Measurements from ENCODE around the gene SARNP. TPM values are rescaled to one million over a fixed set of nuclear protein-coding genes. Genes with fewer than 3 reads are reported as not detected.

SARNP gene
- polyA plus RNA-seq, 1 experiment, result 178 TPM

GRCh38 chr12:55845361-55845760, 27.8 kb upstream of the SARNP start:
- ChIA-PET POLR2A (no interaction called here), CTCF (interaction anchor here (0.5 to 0.8 kb wide), 3 partner anchors 82 to 87 kb away, joined by 3 to 5 read pairs (median 5); no protein-coding TSS in a partner anchor)
- no peak for TF ChIP-seq CTCF (IDR thresholded peaks at IDR 0.05; ENCODE audit: low read depth, low read length)
- no peak for DNase-seq (ENCODE audit: low read depth, low spot score)
- no peaks in the 10 kb centered on the region for H3K9me3 ChIP-seq (ENCODE audit: control insufficient read depth, insufficient read depth, low read length)
- H3K4me3 ChIP-seq (ENCODE audit: low read depth, low read length), result no peak overlapping the region
- H3K27me3 ChIP-seq (ENCODE audit: control insufficient read depth, insufficient read depth, low read length), result no peaks in the 10 kb centered on the region
- no peak overlapping the region for H3K27ac ChIP-seq (ENCODE audit: low read depth, low read length)

GRCh38 chr12:55844961-55845360, 27.4 kb upstream of the SARNP start:
- Histone ChIP-seq H3K27ac (ENCODE audit: low read depth, low read length) (no peak overlapping the region), H3K27me3 (ENCODE audit: control insufficient read depth, insufficient read depth, low read length) (no peaks in the 10 kb centered on the region), H3K4me3 (ENCODE audit: low read depth, low read length) (no peak overlapping the region), H3K9me3 (ENCODE audit: control insufficient read depth, insufficient read depth, low read length) (no peaks in the 10 kb centered on the region)
- ChIA-PET CTCF (interaction anchor here (0.6 to 0.8 kb wide), 2 partner anchors 82 to 281 kb away, joined by 4 to 5 read pairs; no protein-coding TSS in a partner anchor), POLR2A (no interaction called here)
- no peak for DNase-seq (ENCODE audit: low read depth, low spot score)
- TF ChIP-seq CTCF (IDR thresholded peaks at IDR 0.05; ENCODE audit: low read depth, low read length), result no peak

- no peak overlapping the region for H3K4me3 ChIP-seq (ENCODE audit: low read depth, low read length)
- CTCF ChIA-PET, result interaction anchor here (0.8 to 1.5 kb wide), 4 partner anchors 14 to 104 kb away, joined by 3 to 5 read pairs (median 4); partner anchors contain the start of gene DNAJC14
- H3K27ac ChIP-seq (ENCODE audit: low read depth, low read length), result peak overlapping the region; percentile 61
- no peak for TF ChIP-seq CTCF (IDR thresholded peaks at IDR 0.05; ENCODE audit: low read depth, low read length)
- no peak for DNase-seq (ENCODE audit: low read depth, low spot score)
- H3K9me3 ChIP-seq (ENCODE audit: control insufficient read depth, insufficient read depth, low read length), result no peaks in the 10 kb centered on the region
- POLR2A ChIA-PET, result no interaction called here
- H3K27me3 ChIP-seq (ENCODE audit: control insufficient read depth, insufficient read depth, low read length), result no peaks in the 10 kb centered on the region
These were observed 25.9 kb upstream of the SARNP start for GRCh38 chr12:55843431-55843830.

GRCh38 chr12:55842681-55843429, 25.3 kb upstream of the SARNP start, which contains the start of gene MMP19:
MMP19 (minus strand) TSS chr12:55842936; CDS start chr12:55842830, 106 bp downstream.
- DNase-seq (ENCODE audit: low read depth, low spot score), result peak; percentile 62
- Histone ChIP-seq H3K9me3 (ENCODE audit: control insufficient read depth, insufficient read depth, low read length) (no peaks in the 10 kb centered on the region), H3K27ac (ENCODE audit: low read depth, low read length) (peak within 1 kb of the TSS; percentile 61), H3K4me3 (ENCODE audit: low read depth, low read length) (peak within 1 kb of the TSS; percentile 86), H3K27me3 (ENCODE audit: control insufficient read depth, insufficient read depth, low read length) (no peaks in the 10 kb centered on the region)
- peak; percentile 8 for TF ChIP-seq CTCF (IDR thresholded peaks at IDR 0.05; ENCODE audit: low read depth, low read length)
- POLR2A ChIA-PET, result interaction anchor here (0.8 kb wide), 1 partner anchor 12 kb away, joined by 4 read pairs; no protein-coding TSS in a partner anchor
- CTCF ChIA-PET, result interaction anchor here (0.8 to 1.5 kb wide), 4 partner anchors 13 to 104 kb away, joined by 3 to 5 read pairs (median 4); partner anchors contain the start of gene DNAJC14

Data from AG04450 (cell line).